ENCODE measurements around the gene KIAA1671. TPM values are rescaled to one million over a fixed set of nuclear protein-coding genes. Genes with fewer than 3 reads are reported as not detected.
A peak's percentile ranks its signal among the peaks of the same experiment; 100 is the strongest.

The KIAA1671 gene
- total RNA-seq, 8 experiments from 2014 or later = 4.2 to 27.9 (median 10.2) TPM

DNA sequence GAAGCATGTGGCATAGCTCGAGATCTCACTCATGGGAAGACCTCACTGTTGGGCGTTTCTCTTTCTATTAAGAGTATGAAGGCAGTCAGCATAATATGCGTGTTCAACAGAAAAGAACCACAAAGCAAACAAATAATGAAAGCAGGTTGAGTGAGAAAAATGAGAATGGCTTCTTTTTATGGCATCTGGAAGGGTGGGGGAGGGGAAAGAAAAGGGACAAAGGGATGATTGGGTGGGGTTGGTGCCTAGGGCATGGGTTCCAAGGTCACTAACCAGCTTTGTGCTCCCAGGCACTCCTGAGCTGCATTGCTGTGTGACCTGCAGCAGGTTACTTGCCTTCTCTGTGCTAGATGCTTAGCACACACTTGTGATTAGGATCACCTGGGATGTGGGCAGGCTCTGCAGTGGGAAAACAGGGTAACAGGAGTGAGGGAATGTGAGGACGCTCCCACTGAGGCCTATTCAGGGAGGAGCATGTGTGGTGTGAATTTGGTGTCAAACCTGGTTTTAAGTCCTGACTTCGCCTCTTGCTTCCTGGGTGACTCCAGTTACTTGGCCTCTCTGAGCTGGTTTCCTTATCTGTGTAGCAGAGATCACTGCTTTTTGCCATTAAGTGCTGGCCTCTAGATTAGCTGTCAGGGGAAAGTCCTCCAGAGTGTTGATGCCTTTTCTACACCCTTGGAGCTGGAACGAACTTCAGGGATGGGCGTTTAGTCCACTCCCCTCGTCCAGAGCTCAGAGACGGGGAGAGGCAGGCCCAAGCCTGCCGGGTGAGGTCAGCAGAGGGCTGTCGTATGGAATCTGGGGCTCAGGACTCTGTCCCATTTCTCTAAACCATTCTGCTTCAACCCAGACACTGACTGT, 74.8 kb downstream of the KIAA1671 start:
- peak in 3 of 8 experiments; percentile 57 to 78 (median 64) for ATAC-seq (replicated peaks in 6 of 8)
- Histone ChIP-seq H3K27ac (no peak overlapping the region), H3K4me1 (replicated peaks in 1 of 2) (peaks cover 7 to 19% of the 10 kb centered on the region in 2 donors), H3K4me3 (no peak overlapping the region)
- in situ Hi-C loops (cut with MboI; ENCODE audit: low pct_unique_long_range_greater_than_20kb in 2 of 9, low sequenced_read_pairs in 9 of 9, unreplicated experiment in 9 of 9) = loop anchor here in 2 of 9 experiments (25.0 kb wide), 2 partner anchors 90 to 265 kb away; partner anchors contain the start of genes LHFPL7 (in 2 of the 2) and PIWIL3 (in 1 of the 2)
- WGBS, 10 experiments = 0 to 100% (median 77%) methylated on average over 1 to 11 of the region's 11 CpGs

DNA sequence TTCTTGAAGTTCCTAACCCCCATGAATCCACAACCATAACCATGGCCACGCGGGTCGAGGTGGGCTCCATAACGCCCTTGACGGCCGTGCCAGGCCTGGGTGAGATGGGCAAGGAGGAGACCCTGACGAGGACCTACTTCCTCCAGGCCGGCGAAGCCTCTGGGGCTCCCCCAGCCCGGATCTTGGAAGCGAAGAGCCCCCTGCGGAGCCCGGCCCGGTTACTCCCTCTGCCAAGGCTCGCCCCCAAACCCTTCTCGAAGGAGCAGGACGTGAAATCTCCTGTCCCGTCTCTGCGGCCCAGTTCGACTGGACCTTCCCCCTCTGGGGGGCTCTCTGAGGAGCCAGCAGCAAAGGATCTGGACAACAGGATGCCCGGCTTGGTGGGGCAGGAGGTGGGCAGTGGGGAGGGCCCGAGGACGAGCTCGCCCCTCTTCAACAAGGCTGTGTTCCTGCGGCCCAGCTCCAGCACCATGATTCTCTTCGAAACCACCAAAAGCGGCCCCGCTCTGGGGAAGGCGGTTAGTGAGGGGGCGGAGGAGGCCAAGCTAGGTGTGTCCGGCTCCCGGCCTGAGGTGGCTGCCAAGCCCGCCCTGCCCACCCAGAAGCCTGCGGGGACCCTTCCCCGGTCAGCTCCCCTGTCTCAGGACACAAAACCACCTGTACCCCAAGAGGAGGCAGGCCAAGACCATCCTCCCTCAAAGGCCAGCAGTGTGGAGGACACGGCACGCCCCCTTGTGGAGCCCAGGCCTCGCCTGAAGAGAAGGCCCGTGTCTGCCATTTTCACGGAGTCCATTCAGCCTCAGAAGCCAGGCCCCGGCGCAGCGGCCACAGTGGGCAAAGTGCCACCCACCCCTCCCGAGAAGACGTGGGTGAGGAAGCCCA, 75.7 kb downstream of the KIAA1671 start:
- Histone ChIP-seq H3K4me3 (no peak overlapping the region), H3K27ac (no peak overlapping the region), H3K4me1 (replicated peaks in 1 of 2) (peaks cover 7 to 19% of the 10 kb centered on the region in 2 donors)
- WGBS, 10 experiments = 92 to 100% (median 95%) methylated on average over 2 to 4 of the region's 45 CpGs; no CpG with 5 or more reads in 6 of the 10 experiments
- in situ Hi-C loops (cut with MboI; ENCODE audit: low pct_unique_long_range_greater_than_20kb in 2 of 9, low sequenced_read_pairs in 9 of 9, unreplicated experiment in 9 of 9) = loop anchor here in 2 of 9 experiments (25.0 kb wide), 2 partner anchors 91 to 266 kb away; partner anchors contain the start of genes LHFPL7 (in 2 of the 2) and PIWIL3 (in 1 of the 2)
- ATAC-seq (replicated peaks in 6 of 8) = peak in 4 of 8 experiments; percentile 35 to 47 (median 38)

DNA sequence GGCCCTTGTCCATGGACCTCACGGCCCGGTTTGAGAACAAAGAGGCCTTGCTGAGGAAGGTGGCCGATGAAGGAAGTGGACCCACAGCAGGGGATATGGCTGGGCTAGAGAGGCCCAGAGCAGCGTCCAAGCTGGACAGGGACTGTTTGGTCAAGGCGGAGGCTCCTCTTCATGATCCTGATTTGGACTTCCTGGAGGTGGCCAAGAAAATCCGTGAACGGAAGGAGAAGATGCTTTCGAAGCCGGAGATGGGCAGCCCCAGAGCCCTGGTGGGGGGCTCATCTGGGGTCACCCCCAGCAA, 76.3 kb downstream of the KIAA1671 start:
- ATAC-seq (replicated peaks in 6 of 8) = no peak
- no peak overlapping the region for H3K4me3 ChIP-seq
- H3K4me1 ChIP-seq (replicated peaks in 1 of 2) = peaks cover 7 to 19% of the 10 kb centered on the region in 2 donors
- WGBS, 10 experiments = 92 to 100% (median 100%) methylated on average over 1 to 2 of the region's 9 CpGs; no CpG with 5 or more reads in 6 of the 10 experiments
- in situ Hi-C loops (cut with MboI; ENCODE audit: low pct_unique_long_range_greater_than_20kb in 2 of 9, low sequenced_read_pairs in 9 of 9, unreplicated experiment in 9 of 9) = loop anchor here in 2 of 9 experiments (25.0 kb wide), 2 partner anchors 91 to 266 kb away; partner anchors contain the start of genes LHFPL7 (in 2 of the 2) and PIWIL3 (in 1 of the 2)
- H3K27ac ChIP-seq = no peak overlapping the region

DNA sequence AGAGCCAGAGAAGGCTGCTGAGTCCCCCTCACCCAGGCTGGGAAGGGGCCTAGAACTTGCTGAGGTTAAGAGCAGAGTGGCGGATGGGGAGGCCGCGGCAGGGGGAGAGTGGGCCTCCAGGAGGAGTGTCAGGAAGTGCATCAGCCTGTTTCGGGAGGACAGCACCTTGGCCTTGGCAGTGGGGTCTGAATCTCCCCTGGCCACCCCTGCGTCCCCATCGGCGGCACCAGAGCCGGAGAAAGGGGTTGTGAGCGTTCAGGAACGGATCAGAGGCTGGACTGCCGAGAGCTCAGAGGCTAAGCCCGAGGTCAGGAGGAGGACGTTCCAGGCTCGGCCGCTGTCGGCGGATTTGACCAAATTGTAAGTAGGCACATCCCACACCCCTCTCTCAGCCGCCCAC, 76.7 kb downstream of the KIAA1671 start:
- 96 to 100% methylated on average over 3 to 5 of the region's 18 CpGs; no CpG with 5 or more reads in 8 of the 10 experiments for WGBS, 10 experiments
- H3K4me1 ChIP-seq (replicated peaks in 1 of 2) = peaks cover 7 to 19% of the 10 kb centered on the region in 2 donors
- H3K4me3 ChIP-seq = no peak overlapping the region
- in situ Hi-C loops (cut with MboI; ENCODE audit: low pct_unique_long_range_greater_than_20kb in 2 of 9, low sequenced_read_pairs in 9 of 9, unreplicated experiment in 9 of 9) = loop anchor here in 2 of 9 experiments (25.0 kb wide), 2 partner anchors 92 to 267 kb away; partner anchors contain the start of genes LHFPL7 (in 2 of the 2) and PIWIL3 (in 1 of the 2)
- no peak for ATAC-seq (replicated peaks in 6 of 8)
- H3K27ac ChIP-seq = no peak overlapping the region

DNA sequence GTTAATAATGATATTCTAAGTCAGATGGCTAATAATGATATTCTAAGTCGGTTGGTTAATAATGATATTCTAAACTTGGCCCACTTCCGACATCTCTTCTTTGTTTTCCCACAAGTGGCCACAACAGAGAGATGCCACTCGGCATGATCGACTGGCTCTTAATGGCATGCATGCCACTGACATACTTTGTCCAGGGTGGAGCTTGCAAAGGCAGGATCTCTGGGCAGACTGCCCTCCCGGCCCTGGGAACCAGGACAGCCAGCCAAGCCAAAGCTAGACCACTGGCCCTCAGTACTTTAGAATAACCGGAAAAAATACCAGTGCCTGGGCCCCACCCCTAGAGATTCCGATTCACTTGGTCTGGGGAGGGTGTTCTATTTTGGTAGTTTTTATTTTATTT, 78.1 kb downstream of the KIAA1671 start:
- Histone ChIP-seq H3K27ac (no peak overlapping the region), H3K4me1 (replicated peaks in 1 of 2) (peaks cover 5 to 12% of the 10 kb centered on the region in 2 donors), H3K4me3 (no peak overlapping the region)
- in situ Hi-C loops (cut with MboI; ENCODE audit: low pct_unique_long_range_greater_than_20kb in 2 of 9, low sequenced_read_pairs in 9 of 9, unreplicated experiment in 9 of 9) = loop anchor here in 2 of 9 experiments (25.0 kb wide), 2 partner anchors 93 to 268 kb away; partner anchors contain the start of genes LHFPL7 (in 2 of the 2) and PIWIL3 (in 1 of the 2)
- ATAC-seq (replicated peaks in 6 of 8) = peak in 4 of 8 experiments; percentile 1 to 69 (median 32)
- WGBS, 10 experiments = 0 to 100% (median 23%) methylated on average over 2 to 5 of the region's 7 CpGs; no CpG with 5 or more reads in 4 of the 10 experiments

DNA sequence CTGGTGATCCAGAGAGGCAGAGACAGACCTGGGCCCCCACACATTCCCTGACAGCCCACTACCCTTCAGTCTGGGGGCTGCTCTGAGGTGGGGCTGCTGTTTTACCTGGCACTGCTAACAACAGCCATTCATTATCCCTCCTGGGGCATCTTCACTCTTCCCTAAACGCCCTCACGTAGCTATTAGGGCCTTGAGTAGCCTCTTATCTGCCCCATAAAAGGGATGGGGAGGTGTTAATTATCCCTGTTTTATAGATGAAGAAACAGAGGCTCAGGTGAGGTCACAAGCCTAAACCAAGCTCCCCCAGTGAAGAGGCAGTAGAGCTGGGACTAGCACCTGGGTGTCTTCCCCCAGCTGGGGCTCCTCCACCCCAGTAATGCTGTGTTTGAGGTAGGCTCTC, 79.5 kb downstream of the KIAA1671 start:
- no peak for ATAC-seq (replicated peaks in 6 of 8)
- no peak overlapping the region for H3K4me3 ChIP-seq
- no peaks in the 10 kb centered on the region for H3K4me1 ChIP-seq (replicated peaks in 1 of 2)
- WGBS, 10 experiments = 60 to 100% (median 70%) methylated on average over 1 to 2 of the region's 2 CpGs; no CpG with 5 or more reads in 6 of the 10 experiments
- in situ Hi-C loops (cut with MboI; ENCODE audit: low pct_unique_long_range_greater_than_20kb in 2 of 9, low sequenced_read_pairs in 9 of 9, unreplicated experiment in 9 of 9) = loop anchor here in 2 of 9 experiments (25.0 kb wide), 2 partner anchors 95 to 270 kb away; partner anchors contain the start of genes LHFPL7 (in 2 of the 2) and PIWIL3 (in 1 of the 2)
- no peak overlapping the region for H3K27ac ChIP-seq

DNA sequence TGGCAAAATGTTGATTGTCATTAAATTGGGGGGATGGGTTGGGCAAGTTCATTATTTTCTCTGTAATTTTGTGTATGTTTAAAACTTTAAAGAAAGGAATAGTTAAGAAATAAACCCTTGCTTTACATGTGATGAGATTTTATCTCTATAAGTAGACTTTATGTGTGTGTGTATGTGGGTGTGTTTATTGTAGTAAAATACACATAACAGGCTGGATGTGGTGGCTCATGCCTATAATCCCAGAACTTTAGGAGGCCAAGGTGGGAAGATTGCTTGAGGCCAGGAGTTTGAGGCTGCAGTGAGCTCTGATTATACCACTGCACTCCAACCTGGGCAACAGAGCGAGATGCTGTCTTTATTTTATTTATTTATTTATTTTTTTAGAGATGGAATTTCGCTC, 83.2 kb downstream of the KIAA1671 start:
- Histone ChIP-seq H3K4me3 (no peak overlapping the region), H3K4me1 (replicated peaks in 1 of 2) (no peaks in the 10 kb centered on the region), H3K27ac (no peak overlapping the region)
- ATAC-seq (replicated peaks in 6 of 8) = no peak
- in situ Hi-C loops (cut with MboI; ENCODE audit: low pct_unique_long_range_greater_than_20kb in 2 of 9, low sequenced_read_pairs in 9 of 9, unreplicated experiment in 9 of 9) = loop anchor here in 2 of 9 experiments (25.0 kb wide), 2 partner anchors 98 to 273 kb away; partner anchors contain the start of genes LHFPL7 (in 2 of the 2) and PIWIL3 (in 1 of the 2)
- 100% methylated on average over 1 of the region's 2 CpGs; no CpG with 5 or more reads in 7 of the 10 experiments for WGBS, 10 experiments

DNA sequence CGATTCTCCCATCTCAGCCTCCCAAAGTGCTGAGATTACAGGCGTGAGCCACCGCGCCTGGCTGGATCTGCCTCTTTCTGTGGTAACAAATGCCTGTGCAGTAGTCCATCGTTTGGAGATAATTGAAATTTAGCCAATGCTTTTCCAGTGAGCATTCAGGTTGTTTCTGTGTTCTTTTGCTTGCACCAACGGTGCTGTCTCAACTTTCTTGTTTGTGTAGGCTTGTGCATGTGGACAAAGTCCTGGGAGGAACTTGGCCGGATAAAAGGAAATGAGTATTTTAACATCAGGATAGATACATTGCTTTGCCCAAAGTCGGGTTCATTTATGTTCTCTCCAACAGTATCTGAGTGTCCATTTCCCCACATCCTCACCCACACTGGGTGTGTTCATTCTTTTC, 85.7 kb downstream of the KIAA1671 start:
- WGBS, 10 experiments = 40 to 100% (median 92%) methylated on average over 1 to 7 of the region's 8 CpGs
- H3K4me1 ChIP-seq (replicated peaks in 1 of 2) = no peaks in the 10 kb centered on the region
- H3K4me3 ChIP-seq = no peak overlapping the region
- in situ Hi-C loops (cut with MboI; ENCODE audit: low pct_unique_long_range_greater_than_20kb in 2 of 9, low sequenced_read_pairs in 9 of 9, unreplicated experiment in 9 of 9) = loop anchor here in 2 of 9 experiments (25.0 kb wide), 2 partner anchors 101 to 276 kb away; partner anchors contain the start of genes LHFPL7 (in 2 of the 2) and PIWIL3 (in 1 of the 2)
- ATAC-seq (replicated peaks in 6 of 8) = no peak
- no peak overlapping the region for H3K27ac ChIP-seq

DNA sequence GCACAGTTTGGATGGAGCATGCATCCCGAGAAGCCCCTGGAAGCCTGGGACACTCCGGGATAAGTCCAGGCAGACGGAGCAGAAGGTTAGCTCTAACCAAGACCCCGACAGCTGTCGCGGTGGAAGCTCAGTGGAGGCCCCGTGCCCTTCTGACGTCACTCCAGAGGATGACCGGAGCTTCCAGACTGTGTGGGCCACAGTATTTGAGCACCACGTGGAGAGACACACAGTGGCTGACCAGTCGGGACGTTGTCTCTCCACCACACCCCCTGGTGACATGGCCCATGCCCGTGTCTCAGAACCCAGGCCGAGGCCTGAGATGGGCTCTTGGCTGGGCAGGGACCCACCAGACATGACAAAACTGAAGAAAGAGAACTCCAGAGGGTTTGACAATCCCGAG, 86.3 kb downstream of the KIAA1671 start:
- in situ Hi-C loops (cut with MboI; ENCODE audit: low pct_unique_long_range_greater_than_20kb in 2 of 9, low sequenced_read_pairs in 9 of 9, unreplicated experiment in 9 of 9) = loop anchor here in 2 of 9 experiments (25.0 kb wide), 2 partner anchors 101 to 276 kb away; partner anchors contain the start of genes LHFPL7 (in 2 of the 2) and PIWIL3 (in 1 of the 2)
- Histone ChIP-seq H3K4me3 (no peak overlapping the region), H3K27ac (no peak overlapping the region), H3K4me1 (replicated peaks in 1 of 2) (no peaks in the 10 kb centered on the region)
- WGBS, 10 experiments = 65 to 100% (median 92%) methylated on average over 1 to 12 of the region's 15 CpGs; no CpG with 5 or more reads in 3 of the 10 experiments
- no peak for ATAC-seq (replicated peaks in 6 of 8)

DNA sequence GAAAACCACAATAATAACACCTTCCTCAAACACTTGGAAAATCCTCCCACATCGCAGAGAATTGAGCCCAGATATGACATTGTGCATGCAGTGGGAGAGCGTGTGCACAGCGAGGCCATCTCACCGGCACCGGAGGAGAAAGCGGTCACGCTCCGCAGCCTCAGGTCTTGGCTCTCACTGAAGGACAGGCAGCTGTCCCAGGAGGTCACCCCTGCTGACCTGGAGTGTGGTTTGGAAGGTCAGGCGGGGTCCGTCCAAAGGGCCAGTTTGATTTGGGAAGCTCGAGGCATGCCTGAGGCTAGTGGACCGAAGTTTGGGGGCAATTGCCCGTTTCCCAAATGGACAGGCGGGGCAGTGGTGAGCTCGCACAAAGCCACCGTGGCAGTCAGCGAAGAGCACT, 86.7 kb downstream of the KIAA1671 start:
- Histone ChIP-seq H3K27ac (no peak overlapping the region), H3K4me3 (no peak overlapping the region), H3K4me1 (replicated peaks in 1 of 2) (no peaks in the 10 kb centered on the region)
- 100% methylated on average over 1 to 2 of the region's 17 CpGs; no CpG with 5 or more reads in 8 of the 10 experiments for WGBS, 10 experiments
- ATAC-seq (replicated peaks in 6 of 8) = no peak
- in situ Hi-C loops (cut with MboI; ENCODE audit: low pct_unique_long_range_greater_than_20kb in 2 of 9, low sequenced_read_pairs in 9 of 9, unreplicated experiment in 9 of 9) = loop anchor here in 2 of 9 experiments (25.0 kb wide), 2 partner anchors 102 to 277 kb away; partner anchors contain the start of genes LHFPL7 (in 2 of the 2) and PIWIL3 (in 1 of the 2)

DNA sequence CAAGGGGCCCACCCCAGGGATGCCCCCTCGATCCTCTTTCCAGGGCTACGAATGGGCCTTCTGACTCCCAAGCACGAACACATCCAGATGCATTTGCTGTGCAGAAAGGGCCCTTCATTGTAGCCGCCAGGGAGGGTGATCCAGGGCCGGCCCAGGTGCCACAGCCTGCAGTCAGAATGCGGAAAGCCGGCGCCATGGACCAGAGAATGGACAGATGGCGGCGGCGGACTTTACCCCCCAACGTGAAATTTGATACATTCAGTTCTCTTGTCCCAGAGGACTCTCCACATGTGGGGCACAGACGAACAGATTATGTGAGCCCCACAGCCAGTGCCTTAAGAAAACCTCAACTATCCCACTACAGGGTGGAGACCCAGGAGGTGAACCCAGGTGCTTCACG, 87.2 kb downstream of the KIAA1671 start:
- no peaks in the 10 kb centered on the region for H3K4me1 ChIP-seq (replicated peaks in 1 of 2)
- no peak overlapping the region for H3K4me3 ChIP-seq
- 80 to 100% (median 95%) methylated on average over 1 to 11 of the region's 14 CpGs; no CpG with 5 or more reads in 5 of the 10 experiments for WGBS, 10 experiments
- H3K27ac ChIP-seq = no peak overlapping the region
- in situ Hi-C loops (cut with MboI; ENCODE audit: low pct_unique_long_range_greater_than_20kb in 2 of 9, low sequenced_read_pairs in 9 of 9, unreplicated experiment in 9 of 9) = loop anchor here in 4 of 9 experiments (10.0 to 25.0 kb wide), 3 partner anchors 95 to 277 kb away; partner anchors contain the start of genes LHFPL7 (in 4 of the 4) and PIWIL3 (in 1 of the 4)
- no peak for ATAC-seq (replicated peaks in 6 of 8)
